T-helper 22 cell (primary cell): ENCODE data around the gene PIP5KL1.

Experiments used
- DNase-seq: peaks from one replicate; pipeline ENCODE4 v3.0.0-alpha.2; 2020; ENCODE audit warnings: low read depth

The PIP5KL1 gene

DNA sequence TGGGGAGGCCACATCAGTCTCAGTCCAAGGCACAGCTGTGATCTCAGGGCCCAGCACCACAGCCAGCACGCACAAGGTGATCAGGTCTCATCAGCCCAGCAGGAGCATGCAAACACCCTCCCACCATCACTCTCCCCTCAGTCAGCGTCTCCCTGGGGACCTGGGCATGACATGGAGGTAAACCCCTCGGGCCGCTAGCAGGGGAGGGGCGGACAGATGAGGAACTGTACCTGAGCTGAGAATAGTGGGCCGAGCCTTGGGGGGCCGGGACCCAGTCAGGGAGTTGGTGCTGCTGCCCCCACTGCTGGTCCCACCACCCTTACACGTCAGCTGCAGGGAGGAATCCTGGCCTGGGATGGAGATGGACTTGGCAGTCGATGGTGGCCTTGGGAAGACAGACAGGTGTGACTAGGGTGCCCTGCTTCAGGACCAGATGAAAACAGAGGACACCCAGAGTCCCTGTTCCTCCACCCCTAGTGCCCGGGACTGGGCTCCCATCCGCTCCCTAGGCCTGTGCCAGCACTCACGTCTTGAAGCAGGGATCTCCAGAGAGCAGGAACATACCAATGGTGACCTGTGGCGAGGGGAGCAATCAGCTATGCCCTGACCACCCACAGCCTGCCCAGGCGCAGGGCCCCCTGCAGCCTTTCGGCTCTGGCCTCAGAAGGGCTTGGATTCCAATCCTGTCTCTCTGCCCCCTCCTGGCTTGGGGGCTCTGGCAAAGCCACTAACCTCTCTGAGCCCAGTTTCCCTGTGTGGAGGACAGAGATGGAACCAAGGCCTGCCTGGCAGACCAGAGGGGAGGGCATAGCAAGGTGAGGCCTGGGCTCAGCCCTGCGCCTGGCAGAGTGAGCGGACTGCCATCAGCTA, 17.5 kb upstream of the PIP5KL1 start:
- DNase-seq: no peak

DNA sequence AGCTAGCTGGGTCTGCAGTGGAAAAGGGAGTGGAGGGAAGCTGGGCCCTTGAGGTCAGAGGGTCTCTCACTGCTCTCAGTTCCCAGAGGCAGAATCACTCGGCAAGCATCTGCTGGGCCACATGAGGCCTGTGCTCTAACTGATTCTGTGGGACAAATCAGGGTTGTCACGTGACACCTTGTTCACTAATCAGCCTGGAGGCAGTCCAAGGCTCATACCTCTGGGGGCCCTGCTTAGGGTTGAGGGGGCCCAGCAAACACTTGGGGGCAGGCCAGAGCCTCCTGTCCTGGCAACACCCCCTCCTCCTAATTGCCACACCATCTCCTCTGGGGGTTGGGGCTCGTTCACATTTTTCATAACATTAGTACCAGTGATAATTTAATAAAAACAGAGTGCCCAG, 16.2 kb upstream of the PIP5KL1 start:
- DNase-seq: no peak

DNA sequence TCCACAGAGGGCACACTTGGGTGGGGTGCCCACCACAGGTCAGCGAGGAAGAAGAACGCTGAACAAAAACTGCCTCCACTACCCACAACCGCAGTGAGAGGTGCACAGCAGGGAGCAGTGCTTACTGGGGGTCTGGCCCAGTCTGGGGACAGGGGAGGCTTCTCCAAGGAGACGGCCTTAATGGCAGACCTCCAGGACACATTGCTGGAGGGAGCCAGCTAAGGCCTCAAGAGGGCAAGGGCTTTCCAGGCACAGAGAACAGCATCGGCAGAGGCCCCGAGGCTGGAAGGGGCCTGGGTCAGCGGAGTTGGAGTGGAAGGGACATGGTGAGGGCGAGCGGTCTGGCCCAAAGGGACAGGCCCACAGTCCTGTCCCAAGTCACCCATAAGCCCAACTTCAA, 15.4 kb upstream of the PIP5KL1 start:
- DNase-seq: no peak

DNA sequence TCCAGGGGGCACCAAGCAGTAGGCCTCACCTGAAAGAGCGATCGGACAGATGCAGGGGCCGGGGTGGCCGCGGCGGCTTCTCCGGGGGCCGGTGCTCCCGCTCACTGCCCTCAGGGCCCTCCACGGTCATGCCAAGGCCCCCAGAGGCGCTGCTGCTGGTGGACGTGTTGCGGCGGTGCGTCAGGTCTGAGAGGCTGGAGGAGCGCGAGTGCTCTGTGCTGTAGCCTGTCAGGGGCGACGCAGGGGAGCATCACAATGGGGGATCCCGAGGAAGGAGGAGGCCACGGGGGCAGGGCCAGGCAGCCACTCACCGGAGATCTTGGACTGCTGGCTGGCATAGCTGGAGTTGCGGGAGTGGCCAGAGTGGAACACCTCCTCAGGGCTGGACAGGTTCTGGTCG, 14.8 kb upstream of the PIP5KL1 start:
- no peak for DNase-seq

DNA sequence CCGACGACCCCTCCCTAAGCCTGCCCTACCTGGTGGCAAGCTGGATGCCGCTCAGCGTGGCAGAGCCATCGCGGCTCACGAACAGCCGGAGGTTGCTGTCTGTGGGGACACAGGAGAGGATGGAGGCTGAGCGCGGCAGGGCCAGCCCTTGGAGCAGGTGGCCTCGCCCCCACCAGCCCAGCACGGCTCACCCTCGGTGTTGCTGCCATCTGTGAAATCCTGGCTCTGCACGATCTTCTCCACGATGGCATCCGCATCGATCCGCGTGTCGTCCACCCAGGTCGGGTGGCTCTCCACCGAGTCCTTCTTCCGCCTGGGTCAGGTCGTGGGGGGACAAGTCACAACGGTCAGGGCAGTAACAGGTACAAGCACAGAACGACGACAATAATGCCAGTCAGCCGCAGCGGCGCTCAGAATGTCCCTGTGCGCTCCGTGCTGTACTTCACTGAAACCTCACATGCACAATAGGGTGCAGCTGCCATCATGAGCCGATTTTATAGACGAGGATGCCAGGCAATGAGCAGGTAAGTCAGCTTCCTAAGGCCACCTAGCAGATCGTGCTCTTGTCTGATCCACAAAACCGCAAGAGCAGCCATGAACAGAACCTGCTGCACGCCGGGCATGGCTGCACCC, 14.1 kb upstream of the PIP5KL1 start:
- DNase-seq: no peak

DNA sequence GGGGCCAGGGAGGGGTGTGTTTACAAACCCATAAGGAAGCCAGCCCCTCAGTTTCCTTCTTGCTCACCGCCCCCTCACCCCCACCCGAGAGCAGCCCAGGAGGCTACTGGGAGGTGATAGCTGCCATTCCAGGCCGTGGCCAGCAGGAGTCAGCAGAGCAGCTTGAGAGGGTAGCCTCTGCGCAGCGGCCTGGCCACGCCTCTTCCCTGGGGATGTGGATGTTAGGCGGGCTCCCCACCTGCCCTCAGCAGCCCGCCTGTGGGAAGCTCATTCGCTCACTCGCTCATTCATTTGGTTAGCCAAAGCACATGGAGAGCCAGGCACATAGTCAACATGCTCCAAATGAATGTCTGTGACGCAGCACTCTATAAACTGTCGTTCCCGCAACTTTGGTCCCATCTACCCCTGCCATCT, 13.2 kb upstream of the PIP5KL1 start:
- DNase-seq: peak; percentile 49

DNA sequence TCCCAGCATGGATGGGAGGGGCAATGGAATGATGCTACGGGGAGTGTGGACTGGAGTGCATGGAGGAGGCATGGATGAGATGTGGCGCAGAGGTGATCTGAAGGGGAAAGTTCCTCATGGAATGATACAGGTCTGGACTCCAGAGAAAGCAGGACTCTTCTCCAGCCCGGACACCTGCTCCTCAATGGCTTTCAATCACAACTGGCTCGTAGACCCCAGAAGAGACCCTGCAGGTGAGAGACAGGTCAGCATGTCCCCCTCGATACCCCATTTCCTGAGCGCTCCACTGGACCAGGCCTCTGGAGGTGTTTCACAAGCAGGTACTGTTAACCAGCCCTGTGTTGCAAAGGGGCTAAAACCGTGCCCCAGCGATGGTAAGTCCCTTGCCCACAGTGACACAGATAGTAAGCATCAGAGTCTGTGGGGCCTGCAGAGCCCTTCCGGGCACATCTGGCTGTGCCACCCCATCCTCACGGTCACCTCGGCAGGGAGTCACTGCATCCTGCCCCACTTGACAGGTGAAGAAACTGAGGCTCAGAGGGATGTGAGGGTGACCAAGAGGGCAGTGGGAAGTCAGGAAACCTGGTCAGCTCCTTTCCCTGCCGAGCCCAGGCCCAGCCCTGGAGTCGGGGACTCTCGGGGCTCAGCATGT, 12.6 kb upstream of the PIP5KL1 start:
- no peak for DNase-seq

DNA sequence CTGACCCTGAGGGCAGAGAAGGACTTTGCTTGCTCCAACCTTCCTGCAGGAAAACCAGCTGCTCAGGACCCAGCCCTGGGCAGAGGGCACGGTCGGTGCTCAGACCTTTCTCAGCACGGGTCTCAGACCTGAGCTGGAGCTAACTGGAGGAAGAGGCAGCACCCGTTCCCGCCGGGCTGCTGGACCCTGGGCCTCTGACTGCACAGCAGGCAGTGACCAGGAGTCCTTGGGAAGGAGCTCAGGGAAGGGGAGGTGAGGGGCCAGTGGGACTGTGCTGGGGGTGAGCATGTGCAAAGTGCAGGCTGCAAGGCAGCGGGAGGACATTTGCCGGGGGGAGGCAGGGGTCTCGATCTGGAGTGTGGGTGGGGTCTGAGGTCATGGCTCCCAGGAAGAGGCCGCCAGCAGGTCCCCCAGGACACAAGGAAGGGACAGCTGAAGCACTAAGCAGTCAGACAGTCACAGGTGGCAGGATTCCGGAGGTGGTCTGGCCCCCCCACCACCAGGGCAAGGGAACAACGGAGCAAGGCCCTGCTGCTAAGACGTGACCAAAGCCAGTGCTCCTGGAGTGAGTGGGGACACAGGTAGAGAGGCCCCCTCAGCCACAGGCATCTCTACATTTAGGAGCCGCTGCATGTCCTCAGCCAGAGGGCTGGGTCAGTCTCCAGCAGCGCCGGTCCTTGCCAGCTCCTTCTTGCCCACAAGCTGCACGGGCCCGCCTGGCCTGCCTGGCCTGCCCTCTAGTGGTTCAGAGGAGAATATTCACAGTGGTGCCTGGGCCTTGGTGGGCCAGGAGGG, 11.8 kb upstream of the PIP5KL1 start:
- no peak for DNase-seq

DNA sequence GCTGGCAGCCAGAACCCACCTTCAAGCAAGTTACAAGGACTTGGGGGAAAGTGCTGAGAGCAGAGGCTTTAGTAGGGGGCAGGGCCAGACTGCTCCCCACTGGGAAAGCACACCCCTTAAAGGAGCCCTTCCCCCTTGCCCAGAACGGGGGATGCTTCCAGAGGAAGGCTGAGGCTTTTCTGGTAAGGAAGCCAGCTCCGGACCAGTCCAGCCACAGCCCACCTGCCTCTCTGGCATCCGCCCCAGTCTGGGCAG, 11.3 kb upstream of the PIP5KL1 start:
- DNase-seq: no peak

DNA sequence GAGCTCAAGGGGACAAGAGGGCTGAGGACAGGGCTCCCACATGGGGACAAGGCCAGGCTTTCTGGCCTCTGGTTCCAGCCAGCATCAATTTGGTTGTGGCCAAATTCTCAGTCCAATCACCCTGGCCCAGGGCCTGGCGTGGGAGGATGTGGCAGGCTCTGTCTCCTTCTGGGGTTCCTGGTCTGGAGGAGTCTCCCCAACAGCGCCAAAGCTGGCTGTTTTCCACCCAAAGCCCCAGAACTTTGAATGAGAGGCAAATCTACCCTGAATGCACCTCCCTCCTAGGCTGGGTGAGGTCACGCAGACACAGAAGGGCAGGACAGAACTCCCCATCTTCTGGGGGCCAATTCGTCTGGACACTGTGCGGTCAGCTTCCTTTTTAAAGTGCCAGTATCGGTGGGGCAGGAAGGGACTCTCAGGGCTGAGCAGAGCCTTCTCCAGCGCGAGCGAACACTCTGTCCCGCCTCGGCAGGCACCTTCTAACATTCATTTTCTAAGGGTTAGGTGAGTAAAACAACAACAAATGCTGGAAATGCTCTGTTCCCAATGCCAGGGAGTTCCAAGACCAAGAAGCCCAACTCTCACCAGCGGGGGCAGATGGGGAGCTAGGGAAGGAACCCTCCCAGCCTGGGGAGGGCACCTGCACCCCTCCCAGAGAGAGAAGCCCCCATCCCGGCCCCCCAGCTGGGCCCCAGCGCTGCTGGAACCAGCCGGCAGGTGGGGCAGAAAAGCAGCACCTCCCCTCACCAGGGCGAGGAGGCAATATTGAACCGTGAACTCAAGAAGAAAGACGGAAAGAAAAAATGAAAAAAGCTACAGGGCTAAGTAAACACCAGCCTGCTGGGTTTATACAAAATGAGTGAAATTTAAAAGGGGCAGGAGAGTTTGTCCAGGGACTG, 10.7 kb upstream of the PIP5KL1 start:
- no peak for DNase-seq

DNA sequence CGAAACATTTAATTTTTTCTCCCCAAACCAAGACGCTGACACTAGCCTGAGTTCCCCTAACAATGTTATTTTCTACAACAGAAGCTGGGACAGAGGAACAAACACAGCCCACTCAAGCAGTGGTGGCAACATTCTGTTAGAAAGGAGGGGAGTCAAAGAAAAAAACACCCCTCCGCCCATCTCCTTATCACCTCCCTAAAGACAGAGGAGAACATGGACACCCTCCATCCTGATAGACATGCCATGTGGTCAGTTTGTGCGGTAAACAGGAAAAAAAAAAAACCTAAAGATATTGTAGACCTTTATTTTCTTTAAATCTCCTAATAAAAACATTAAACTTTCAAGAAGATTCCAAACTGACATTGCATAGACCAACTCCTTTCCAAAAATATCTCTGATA, 10.0 kb upstream of the PIP5KL1 start:
- DNase-seq: no peak

DNA sequence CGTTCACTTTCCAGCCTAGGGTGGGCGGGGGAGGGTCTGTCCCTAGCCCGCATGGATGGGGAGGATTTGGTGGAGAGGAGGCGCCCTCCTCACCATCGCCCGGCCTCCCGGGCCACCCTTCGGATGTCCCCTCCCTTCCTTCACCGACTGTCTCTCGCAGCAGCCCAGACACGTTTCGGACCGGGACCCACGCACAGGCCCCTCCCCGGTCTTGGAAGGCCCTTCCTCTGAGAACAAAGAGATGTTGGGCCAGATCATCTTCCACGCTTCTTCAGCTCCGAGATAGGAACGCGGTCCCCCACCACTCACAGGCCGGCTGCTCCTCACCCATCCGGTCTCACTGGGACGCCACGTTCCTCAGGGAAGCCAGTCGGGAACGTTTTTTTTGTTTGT, 7.7 kb upstream of the PIP5KL1 start:
- DNase-seq: no peak

DNA sequence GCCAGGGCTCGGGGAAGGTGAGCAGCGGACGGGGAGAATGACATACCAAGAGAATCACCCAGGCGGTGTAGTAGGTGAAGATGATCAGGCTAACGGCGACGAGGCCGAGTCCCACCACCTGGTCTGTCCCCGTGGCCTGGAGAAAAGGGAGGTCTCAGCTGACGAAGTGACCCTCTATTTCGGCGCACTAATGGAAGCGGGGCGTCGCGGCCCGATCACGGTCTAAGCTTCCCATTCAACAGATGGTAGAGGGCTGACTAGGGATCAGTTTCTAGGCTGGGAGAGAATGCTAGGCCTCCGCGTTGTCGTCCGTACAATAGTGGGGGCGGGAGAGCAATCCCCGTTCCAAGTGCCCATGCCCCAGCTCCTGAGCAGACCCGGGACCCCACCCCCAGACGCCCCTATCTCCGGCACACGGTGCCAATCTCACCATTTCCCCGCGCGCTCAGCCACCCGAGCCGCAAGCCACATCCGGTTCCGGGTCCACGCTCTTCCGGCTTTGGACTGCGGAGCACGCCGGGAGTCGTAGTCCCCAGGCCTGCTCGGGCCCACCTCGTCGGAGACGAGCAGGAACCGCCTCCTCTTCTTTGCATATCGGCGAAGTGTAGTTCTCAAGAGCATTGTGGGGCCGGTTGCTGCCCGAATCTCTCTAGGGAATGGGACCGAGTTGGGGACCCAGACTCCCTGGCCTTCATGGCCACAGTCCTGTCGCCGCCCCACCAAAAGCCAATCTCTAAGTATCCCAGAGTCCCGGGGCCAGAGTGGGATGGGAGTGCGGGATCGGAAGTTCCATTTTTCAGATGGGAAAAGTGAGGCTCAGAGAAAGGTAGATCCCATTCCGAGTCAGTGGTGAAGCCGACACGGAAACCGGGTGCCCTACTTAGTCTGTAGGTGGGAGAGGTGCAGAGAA, 7.1 kb upstream of the PIP5KL1 start, which contains the start of gene DPM2:
DPM2 (minus strand) TSS at position 467 of the 910 bp plus-strand sequence; CDS start at position 433, 34 bp downstream.
- peak; percentile 81 for DNase-seq

DNA sequence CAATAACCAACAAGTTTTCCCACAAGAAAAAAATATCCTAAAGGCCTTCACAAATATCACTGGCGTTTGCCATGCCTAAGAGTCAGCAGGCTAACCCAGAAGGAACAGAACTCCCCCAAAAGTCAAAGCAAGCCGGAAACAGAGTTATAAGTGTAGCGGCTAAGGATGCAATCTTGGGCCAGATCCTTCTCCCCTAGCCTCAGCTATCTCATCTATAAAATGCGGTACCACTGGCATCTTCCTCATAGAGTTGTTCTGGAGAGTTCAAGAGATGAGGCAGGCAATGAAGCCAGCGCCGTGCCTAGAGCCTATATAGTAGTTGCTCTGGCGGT, 6.4 kb upstream of the PIP5KL1 start:
- no peak for DNase-seq

DNA sequence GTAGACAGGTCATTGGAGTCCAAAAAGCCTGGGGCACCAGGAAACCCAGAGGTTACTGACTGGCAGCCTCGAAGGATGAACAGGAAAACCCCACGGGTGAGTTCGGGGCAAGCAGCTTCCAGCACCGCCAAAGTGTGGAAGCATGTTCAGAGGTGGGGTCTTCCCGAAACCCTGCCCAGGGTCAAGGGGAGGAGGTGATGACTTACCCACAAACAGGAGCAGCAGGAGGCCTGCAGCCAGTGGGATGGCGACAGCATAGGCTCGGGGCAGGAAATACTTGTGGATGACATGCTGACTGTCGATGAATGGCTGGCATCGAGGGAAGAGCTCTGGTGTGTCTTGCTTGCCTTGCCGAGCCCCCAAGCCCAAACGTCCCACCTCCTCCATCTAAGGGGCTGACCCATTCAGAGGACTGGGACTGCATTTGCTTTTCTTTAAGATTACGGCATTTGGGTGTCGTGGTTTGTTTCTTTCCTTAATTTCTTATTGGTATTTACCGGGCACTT, 5.8 kb upstream of the PIP5KL1 start:
- DNase-seq: no peak

DNA sequence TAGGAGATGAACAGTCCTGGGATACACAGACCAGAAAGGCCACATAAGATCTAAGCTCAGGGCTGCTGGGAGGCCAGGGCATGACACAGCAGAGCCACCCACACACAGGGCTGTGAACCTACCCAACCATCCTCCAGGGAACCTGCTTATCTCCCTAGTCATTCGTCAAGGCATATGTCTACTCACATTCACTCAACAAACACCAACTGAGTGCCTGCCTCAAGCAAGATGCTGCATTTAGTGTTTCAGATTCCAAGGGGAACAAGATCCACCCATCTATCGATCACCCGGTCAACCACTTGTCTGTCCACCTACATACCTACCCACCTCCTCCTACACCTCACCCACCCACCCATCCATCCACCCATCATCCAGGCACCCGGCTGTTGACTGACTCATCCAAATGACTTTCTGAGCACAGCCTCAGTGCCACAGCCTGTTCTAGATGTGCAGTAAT, 5.2 kb upstream of the PIP5KL1 start:
- DNase-seq: no peak

DNA sequence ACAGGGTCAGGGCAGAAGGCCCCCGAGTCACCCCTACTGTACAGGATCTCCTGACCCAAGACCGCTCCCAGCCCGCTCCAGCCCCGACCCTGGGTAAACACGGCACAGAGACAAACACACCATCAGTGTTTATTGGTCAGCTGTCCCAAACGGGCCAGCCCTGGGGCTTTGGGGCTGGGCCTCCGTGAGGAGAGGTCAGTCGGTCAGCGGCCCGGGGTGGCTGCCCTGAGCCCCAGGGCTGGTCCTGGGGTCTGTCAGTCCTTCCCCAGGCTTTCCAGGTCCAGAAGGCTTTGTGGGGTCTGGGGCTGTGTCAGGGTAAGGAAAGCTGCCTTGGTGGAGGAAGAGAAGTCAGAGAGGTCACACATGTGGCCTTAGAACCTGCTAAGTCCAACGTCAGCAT, 4.4 kb upstream of the PIP5KL1 start:
- no peak for DNase-seq

DNA sequence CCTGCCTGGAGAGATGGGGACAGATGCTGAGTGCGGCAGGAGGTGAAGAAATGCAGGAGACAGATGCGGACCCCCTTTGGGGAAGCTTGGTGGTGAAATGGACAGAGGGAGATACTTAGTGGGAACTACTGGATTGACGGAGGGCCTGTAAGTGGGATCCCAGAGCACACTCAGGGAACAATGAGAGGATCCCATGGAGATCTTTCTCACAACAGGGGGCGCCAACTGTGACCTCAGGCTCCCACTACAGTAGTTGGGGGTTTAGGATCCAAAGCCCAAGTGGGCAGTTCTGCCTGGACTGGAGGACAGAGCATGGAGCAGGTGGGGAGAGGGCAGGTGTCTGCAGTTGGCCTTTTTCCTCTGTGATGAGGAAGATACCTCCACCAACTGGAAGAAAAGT, 3.7 kb upstream of the PIP5KL1 start:
- DNase-seq: no peak

DNA sequence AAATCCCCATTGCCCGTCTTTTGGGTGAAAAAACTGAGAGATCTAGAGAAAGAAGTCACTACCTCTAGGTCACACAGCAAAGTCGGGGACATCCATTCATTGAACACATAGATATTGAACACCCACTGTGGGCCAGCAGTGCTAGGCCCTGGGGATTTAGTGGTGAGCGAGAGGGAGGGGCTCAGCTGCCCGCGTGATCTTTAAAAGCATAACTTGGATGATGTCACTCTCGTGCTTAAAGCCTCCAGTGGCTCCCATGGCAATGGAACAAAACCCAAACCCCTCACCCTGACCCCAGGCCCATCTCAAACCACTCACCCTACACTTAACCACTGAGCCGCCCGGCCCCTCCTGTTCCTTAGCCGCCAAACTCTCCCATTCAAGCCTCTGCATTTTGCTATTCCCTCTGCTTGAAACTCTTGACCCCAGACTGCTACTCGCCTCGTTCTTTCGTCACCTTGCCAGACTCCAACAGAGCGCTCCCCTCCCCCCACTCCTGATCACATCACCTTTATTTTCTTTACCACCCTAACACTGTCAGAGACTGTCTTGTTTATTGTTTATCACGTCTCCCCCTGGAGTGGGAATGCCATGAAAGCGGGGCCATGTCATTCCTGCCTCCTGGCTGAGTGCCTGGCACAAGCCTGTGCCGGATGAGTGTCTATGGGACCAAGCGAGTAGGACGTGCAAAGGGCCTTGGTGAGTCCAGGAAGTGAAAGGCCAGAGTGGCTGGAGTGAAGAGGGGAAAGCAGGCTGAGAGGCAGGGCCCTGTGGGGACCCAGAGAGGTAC, 710 bp upstream of the PIP5KL1 start:
- no peak for DNase-seq

DNA sequence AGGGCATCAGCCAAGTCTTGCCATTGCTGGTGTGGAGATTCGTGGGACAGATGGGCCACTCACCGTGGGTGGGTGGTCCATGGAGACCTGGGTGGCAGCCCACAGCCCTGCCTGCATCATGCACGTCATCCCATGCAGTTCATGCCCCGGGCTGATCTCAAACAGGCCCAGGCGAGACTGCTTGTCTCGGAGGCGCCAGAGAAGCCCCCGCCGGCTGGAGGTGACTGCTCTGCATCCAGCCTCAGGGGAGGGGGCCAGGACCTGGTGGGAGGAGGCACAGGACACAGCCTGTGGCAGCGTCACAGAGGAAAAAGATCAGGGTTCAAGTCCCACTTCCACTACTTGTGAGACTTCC, 975 bp downstream of the PIP5KL1 start:
- no peak for DNase-seq
